HL-60 (cell line): ENCODE results near the gene CRYBB1.

Experiments used
- DNase-seq, 2 experiments: peaks; one replicate each; pipeline ENCODE4 v3.0.0-alpha.2; 2010 to 2020; ENCODE audit warnings: low read depth in 1 of 2, low spot score in 1 of 2
- H3K27ac ChIP-seq: fragments of 250-450 bp; sonication (Bioruptor Pico); replicated peaks from 2 replicates; pipeline ENCODE4 v1.5.1; 2020; ENCODE audit warnings: mild to moderate bottlenecking, moderate library complexity
- H3K27me3 ChIP-seq: fragments of 250-450 bp; sonication (Bioruptor Pico); 2 replicates; pipeline ENCODE4 v1.5.1; 2021; ENCODE audit warnings: mild to moderate bottlenecking, moderate library complexity; ENCODE audit not compliant: insufficient read depth, poor library complexity, severe bottlenecking
- H3K4me3 ChIP-seq: replicated peaks from 2 replicates; pipeline ENCODE4 v1.5.1; 2011; ENCODE audit warnings: mild to moderate bottlenecking, control low read depth, low read length; ENCODE audit not compliant: insufficient read depth
- GABPA ChIP-seq: IDR thresholded peaks from 2 replicates; pipeline ENCODE4 v1.6.1; 2012; ENCODE audit warnings: low read depth
- POLR2AphosphoS5 ChIP-seq: IDR thresholded peaks from 2 replicates; pipeline ENCODE4 v1.6.1; 2012; ENCODE audit warnings: low read depth
- SPI1 ChIP-seq: IDR thresholded peaks from 2 replicates; pipeline ENCODE4 v1.6.1; 2012; ENCODE audit warnings: low read depth, mild to moderate bottlenecking, borderline replicate concordance
- long read RNA-seq: library from polyadenylated mRNA; unstranded; transcript quantifications from one replicate; pipeline ENCODE4 v2.0.0, GENCODE V29; 2020
- TF ChIP-seq, protein P1 (sequence below): IDR thresholded peaks from 2 replicates; pipeline ENCODE4 v1.6.1; 2012; ENCODE audit warnings: low read depth; ENCODE audit not compliant: insufficient replicate concordance
- TF ChIP-seq, protein P2 (sequence below): IDR thresholded peaks from one replicate; pipeline ENCODE4 v1.5.1; 2011; ENCODE audit warnings: low read length, control low read depth, inconsistent platforms; ENCODE audit not compliant: insufficient read depth

CRYBB1 gene
- long read RNA-seq, partial matches to known transcripts, result 0 of 1 reads
- long read RNA-seq, other reads (novel, unspliced or antisense), result 0 of 1 reads

DNA sequence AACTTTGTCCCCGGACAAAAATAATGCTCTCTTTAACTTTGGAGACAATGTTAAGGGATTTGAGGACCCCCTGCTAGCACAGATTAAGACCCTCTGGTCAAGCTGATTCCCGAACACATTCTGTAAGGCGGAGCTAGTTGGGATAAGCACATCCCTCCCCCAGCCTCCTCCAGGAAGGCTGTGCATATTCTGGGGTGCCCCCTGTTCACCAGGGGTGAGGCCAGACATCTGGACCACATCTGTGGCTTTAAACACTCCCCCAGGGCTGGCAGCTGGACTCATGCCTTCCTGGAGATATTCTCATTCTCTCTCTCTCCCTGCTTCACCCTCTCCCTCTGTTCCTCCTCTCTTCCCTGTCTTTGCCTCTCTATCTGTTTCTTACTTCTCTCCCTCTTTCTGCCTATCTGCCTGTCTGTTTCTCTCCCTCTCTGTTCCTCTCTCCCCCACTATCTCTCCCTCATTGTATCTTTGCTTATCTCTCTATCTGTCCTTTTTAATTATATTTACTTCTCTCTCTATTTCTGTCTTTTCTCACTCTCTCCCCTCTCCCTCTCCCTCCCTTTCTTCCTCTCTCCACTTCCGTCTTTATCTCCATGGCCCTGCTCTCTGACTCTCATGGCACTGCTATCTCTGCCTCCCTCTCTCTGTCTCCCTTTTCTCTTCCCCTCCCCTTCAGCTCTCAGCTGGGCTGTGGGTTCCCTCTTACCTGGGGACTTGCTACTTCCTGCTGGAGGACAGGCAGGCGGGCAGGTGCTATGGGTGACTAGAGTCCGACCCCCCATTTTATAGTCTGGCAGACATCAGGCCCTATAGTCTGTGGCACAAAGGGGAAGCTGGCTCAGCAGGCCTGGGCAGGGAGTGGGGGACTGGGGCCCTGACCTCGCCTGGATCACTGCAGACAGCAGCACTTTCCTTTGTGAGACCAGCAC is at the start of gene CRYBB1:
TSS of gene CRYBB1 (minus strand) at position 757 of the 929 bp plus-strand sequence. CDS start 1,708 bp downstream, outside the sequence.
- TF ChIP-seq SPI1 (peak; percentile 75; the same call in 1 of the 2 replicates), POLR2AphosphoS5 (0 out of 2 replicates have a peak, but pooled peaks have one; percentile 33), GABPA (no peak)
- TF ChIP-seq, protein P1, sequence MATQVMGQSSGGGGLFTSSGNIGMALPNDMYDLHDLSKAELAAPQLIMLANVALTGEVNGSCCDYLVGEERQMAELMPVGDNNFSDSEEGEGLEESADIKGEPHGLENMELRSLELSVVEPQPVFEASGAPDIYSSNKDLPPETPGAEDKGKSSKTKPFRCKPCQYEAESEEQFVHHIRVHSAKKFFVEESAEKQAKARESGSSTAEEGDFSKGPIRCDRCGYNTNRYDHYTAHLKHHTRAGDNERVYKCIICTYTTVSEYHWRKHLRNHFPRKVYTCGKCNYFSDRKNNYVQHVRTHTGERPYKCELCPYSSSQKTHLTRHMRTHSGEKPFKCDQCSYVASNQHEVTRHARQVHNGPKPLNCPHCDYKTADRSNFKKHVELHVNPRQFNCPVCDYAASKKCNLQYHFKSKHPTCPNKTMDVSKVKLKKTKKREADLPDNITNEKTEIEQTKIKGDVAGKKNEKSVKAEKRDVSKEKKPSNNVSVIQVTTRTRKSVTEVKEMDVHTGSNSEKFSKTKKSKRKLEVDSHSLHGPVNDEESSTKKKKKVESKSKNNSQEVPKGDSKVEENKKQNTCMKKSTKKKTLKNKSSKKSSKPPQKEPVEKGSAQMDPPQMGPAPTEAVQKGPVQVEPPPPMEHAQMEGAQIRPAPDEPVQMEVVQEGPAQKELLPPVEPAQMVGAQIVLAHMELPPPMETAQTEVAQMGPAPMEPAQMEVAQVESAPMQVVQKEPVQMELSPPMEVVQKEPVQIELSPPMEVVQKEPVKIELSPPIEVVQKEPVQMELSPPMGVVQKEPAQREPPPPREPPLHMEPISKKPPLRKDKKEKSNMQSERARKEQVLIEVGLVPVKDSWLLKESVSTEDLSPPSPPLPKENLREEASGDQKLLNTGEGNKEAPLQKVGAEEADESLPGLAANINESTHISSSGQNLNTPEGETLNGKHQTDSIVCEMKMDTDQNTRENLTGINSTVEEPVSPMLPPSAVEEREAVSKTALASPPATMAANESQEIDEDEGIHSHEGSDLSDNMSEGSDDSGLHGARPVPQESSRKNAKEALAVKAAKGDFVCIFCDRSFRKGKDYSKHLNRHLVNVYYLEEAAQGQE, result peak; percentile 32
- TF ChIP-seq, protein P2, sequence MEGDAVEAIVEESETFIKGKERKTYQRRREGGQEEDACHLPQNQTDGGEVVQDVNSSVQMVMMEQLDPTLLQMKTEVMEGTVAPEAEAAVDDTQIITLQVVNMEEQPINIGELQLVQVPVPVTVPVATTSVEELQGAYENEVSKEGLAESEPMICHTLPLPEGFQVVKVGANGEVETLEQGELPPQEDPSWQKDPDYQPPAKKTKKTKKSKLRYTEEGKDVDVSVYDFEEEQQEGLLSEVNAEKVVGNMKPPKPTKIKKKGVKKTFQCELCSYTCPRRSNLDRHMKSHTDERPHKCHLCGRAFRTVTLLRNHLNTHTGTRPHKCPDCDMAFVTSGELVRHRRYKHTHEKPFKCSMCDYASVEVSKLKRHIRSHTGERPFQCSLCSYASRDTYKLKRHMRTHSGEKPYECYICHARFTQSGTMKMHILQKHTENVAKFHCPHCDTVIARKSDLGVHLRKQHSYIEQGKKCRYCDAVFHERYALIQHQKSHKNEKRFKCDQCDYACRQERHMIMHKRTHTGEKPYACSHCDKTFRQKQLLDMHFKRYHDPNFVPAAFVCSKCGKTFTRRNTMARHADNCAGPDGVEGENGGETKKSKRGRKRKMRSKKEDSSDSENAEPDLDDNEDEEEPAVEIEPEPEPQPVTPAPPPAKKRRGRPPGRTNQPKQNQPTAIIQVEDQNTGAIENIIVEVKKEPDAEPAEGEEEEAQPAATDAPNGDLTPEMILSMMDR, result no peak

DNA sequence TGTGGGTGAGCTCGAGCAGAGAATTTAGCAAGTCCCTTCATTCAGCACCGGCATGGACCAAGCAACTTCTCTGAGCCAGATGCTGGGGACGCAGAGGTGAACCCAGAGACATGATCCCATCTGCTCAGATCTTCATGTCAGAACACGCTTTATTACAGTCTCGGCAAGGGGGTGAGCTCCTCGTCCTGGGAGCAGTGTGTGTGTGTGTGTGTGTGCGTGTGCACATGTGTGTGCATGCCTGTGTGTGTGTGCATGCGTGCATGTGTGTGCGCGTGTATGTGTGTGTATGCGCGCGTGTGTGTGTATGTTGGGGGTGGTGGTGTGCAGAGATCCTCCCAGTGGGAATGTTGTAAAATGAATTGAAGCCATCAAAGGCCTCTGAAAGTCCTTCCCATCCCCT is 49.3 kb upstream of the CRYBB1 start:
- H3K4me3 ChIP-seq, result no peak overlapping the region
- no peaks in the 10 kb centered on the region for H3K27me3 ChIP-seq
- TF ChIP-seq, protein P1, result no peak
- no peak for DNase-seq
- no peak overlapping the region for H3K27ac ChIP-seq

More for the DNA sequence above, at the start of gene CRYBB1:
- H3K4me3 ChIP-seq, result no peak within 1 kb of the TSS
- peak in 1 of 2 experiments; percentile 67 for DNase-seq
- peak within 1 kb of the TSS; percentile 87 for H3K27ac ChIP-seq
- H3K27me3 ChIP-seq, result no peaks in the 10 kb centered on the region

DNA sequence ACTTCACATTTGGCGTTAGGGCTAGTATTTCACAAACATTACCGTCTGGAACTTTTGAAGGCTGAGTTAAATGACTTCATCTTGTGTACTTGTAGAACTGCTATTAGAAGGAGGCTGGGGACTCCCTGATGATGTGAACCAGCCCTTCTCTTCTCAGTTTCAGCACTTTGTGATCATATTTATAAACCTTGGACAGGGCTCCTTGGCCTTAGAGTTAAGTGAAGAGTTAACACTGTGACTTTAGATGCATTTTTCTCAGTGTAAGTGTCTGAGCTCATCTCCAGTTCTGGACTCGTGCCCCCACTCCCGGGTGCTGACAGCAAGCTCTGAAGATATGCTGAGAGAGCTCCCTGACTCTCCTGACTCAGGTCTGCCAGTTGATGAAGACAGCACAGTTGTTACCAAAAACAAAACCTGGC is 48.0 kb upstream of the CRYBB1 start:
- no peak for DNase-seq
- no peak for TF ChIP-seq SPI1
- no peak for TF ChIP-seq POLR2AphosphoS5
- TF ChIP-seq GABPA, result no peak
- TF ChIP-seq, protein P2, result no peak
- TF ChIP-seq, protein P1, result no peak
- Histone ChIP-seq H3K27ac (no peak overlapping the region), H3K27me3 (no peaks in the 10 kb centered on the region), H3K4me3 (no peak overlapping the region)
